GM10248 (cell line): ENCODE data around the gene LHX5.

Experiments
- CTCF ChIA-PET: fragments of 300-600 bp; sonication (Branson Sonifier 250); formaldehyde crosslinking; extraction: SDS; loops from one replicate; lab custom pipeline; 2021; ENCODE audit warnings: antibody characterized with exemption; lab: Yijun Ruan, JAX
- POLR2A ChIA-PET: fragments of 350-650 bp; sonication (Branson Sonifier 250); formaldehyde crosslinking; extraction: SDS; loops from one replicate; lab custom pipeline; 2020; ENCODE audit warnings: antibody characterized with exemption; lab: Yijun Ruan, JAX
- DNase-seq: peaks from one replicate; pipeline ENCODE4 v3.0.0; 2012; ENCODE audit errors: extremely low spot score
- TF ChIP-seq, protein P1 (sequence below): IDR thresholded peaks from 2 replicates; pipeline ENCODE4 v1.5.1; 2012; ENCODE audit warnings: mild to moderate bottlenecking, low read depth; ENCODE audit errors: extremely low read depth, missing control alignments, control extremely low read depth

LHX5 gene

DNA sequence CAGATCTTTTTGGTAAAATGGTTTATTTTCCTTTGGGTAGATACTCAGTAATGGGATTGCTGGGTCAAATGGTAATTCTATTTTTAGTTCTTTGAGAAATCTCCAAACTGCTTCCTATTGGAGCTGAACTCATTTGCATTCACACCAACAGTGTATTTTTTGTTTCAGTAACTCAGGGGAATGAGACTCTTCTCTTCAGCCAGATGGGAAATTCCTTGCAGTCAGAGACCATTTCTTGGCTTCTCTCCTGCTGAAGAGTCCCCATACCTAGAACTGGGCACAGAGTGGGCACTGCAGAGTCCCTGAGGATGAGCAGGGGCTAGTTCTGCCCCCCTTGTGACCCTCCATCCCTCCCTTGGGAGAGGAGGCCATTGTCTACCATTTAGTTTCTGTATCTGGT lies 38.7 kb downstream of the LHX5 start:
- TF ChIP-seq, protein P1, sequence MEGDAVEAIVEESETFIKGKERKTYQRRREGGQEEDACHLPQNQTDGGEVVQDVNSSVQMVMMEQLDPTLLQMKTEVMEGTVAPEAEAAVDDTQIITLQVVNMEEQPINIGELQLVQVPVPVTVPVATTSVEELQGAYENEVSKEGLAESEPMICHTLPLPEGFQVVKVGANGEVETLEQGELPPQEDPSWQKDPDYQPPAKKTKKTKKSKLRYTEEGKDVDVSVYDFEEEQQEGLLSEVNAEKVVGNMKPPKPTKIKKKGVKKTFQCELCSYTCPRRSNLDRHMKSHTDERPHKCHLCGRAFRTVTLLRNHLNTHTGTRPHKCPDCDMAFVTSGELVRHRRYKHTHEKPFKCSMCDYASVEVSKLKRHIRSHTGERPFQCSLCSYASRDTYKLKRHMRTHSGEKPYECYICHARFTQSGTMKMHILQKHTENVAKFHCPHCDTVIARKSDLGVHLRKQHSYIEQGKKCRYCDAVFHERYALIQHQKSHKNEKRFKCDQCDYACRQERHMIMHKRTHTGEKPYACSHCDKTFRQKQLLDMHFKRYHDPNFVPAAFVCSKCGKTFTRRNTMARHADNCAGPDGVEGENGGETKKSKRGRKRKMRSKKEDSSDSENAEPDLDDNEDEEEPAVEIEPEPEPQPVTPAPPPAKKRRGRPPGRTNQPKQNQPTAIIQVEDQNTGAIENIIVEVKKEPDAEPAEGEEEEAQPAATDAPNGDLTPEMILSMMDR, result no peak
- POLR2A ChIA-PET, result no interaction called here
- no peak for DNase-seq
- CTCF ChIA-PET, result no interaction called here

DNA sequence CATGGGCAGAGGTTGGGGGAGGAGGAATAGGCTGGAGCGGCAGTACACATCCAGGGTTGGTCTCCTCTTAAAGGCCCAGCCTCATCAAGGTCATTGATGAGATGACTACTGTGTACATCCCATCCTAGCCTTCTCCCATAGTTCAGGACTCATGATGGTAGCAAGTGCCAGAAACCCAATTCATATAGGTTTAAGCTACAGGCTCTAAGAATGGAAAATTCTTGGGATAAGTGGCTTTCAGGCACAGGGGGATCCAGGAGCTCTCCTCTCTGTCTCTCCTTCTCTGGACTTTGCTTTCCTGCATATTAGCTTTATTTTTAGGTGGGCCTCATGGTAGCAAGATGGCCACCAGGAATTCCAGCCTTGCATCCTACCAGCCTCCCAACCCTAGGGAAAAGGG lies 43.2 kb downstream of the LHX5 start:
- POLR2A ChIA-PET, result no interaction called here
- TF ChIP-seq, protein P1, result no peak
- no peak for DNase-seq
- CTCF ChIA-PET, result no interaction called here

DNA sequence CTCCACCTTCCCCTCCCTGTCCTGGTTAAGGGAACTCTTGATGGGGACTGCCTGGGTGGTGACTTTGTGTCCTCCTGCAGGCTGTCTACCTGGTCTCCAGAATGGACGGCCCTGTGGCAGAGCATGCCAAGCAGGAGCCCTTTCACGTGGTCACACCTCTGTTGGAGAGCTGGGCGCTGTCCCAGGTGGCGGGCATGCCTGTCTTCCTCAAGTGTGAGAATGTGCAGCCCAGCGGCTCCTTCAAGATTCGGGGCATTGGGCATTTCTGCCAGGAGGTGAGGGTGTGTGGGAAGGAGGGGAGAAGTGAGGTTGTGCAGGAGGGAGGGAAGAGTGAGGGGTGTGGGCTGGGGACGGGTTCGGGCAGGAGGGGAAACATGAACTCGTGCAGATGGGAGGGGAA lies 43.8 kb downstream of the LHX5 start:
- no peak for DNase-seq
- TF ChIP-seq, protein P1, result no peak
- POLR2A ChIA-PET, result no interaction called here
- CTCF ChIA-PET, result no interaction called here

DNA sequence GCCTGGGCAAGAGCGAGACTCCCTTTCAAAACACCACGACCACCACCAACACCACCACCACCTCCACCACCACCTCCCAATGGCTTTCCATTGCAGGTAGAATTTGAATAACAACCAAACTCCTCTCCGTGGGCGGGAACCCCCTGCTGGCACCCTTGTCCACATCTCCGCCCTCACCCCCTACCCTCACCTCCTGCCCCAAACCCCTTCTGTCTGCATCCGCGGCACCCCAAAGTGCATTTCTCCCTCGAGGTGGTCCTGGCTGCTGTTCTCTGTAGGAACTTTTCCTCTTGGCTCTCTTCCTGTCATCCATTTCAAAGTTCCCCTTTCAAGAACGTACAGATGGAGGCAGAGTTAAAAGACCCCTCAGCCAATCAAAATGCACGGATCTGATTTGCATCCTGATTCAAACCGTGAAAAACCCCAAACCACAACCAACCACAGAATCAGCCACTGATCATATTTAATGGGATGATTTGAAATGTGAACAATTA lies 45.7 kb downstream of the LHX5 start:
- DNase-seq, result peak; percentile 50
- TF ChIP-seq, protein P1, result no peak
- POLR2A ChIA-PET, result no interaction called here
- CTCF ChIA-PET, result interaction anchor here (0.7 to 2.4 kb wide), 21 partner anchors 8 to 231 kb away, joined by 3 to 18 read pairs (median 5); no protein-coding TSS in a partner anchor

DNA sequence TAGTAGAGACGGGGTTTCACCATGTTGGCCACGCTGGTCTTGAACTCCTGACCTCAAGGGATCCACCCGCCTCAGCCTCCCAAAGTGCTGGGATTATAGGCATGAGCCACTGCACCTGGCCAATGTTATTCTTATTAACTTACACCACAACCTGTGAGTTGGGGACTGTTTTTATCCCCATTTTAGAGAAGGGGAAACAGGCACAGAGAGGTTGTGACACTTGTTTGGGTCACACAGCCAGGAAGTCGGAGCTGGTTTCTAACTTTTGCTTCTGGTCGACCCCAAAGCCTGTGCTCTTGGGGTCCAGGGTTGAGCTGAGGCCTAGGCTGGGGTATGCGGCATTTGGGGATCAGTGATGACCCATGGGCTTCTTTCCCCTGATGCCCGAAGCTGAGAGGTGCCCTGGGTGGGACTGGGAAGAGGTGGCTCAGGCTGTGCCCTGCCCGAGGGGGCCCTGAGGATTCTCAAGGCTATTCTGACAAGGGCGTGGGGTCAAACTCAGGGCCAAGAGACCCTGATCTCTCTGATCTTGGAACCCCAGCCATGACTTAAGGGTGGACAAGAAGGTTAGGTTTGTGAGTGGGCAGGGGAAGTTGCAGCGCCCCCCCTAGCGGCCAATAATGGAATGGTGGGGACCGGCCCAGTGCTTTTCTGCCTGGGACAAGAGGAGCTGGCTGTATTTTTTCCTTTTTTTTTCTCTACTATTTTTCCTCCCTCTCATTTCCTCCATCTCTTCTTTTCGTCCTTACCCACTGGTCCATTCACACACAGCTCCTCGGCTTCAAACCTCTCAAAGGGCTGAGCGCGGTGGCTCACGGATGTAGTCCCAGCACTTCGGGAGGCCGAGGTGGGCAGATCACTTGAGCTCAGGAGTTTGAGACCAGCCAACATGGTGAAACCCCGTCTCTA lies 46.5 kb downstream of the LHX5 start:
- TF ChIP-seq, protein P1, result peak; percentile 69
- peak; percentile 73 for DNase-seq
- ChIA-PET POLR2A (no interaction called here), CTCF (interaction anchor here (0.6 to 2.4 kb wide), 24 partner anchors 9 to 236 kb away, joined by 3 to 18 read pairs (median 4); no protein-coding TSS in a partner anchor)

DNA sequence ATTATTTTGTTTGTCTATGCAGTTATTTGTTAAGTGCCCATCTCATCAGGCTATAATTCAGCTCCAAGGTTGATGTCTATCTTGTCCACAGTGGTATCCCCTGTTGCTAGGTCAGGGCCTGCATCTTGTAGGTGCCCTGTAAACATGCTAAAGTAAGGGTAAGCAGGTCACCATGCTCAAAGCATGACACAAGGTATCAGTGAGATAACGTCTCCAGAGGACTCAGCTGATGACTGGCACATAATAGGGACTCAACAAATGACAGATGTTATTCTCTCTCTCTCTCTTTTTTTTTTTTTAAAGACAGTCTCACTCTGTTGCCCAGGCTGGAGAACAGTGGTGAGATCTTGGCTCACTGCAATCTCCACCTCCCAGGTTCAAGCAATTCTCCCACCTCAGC lies 47.2 kb downstream of the LHX5 start:
- CTCF ChIA-PET, result interaction anchor here (0.6 to 2.4 kb wide), 14 partner anchors 10 to 235 kb away, joined by 3 to 18 read pairs (median 6); no protein-coding TSS in a partner anchor
- DNase-seq, result no peak
- TF ChIP-seq, protein P1, result no peak
- POLR2A ChIA-PET, result no interaction called here
